HepG2 (cell line): ENCODE results near the gene MAML1. TPM values are rescaled to one million over a fixed set of nuclear protein-coding genes. Genes with fewer than 3 reads are reported as not detected.

Experiments
- CEBPG ChIP-seq: IDR thresholded peaks from 2 replicates; pipeline ENCODE4 v1.6.1; 2016
- FOXO1 ChIP-seq: sonication (generic); formaldehyde crosslinking; IDR thresholded peaks from 2 replicates; pipeline ENCODE4 v1.4.0; 2020; ENCODE audit warnings: missing genetic modification reagents
- HDAC1 ChIP-seq: sonication (generic); formaldehyde crosslinking; IDR thresholded peaks from 2 replicates; pipeline ENCODE4 v1.5.1; 2020; ENCODE audit warnings: mild to moderate bottlenecking, missing genetic modification reagents
- POLR2AphosphoS2 ChIP-seq: IDR thresholded peaks from 2 replicates; pipeline ENCODE4 v1.6.1; 2011; ENCODE audit warnings: low read depth, low read length, improper control_type of control experiment
- RAD21 ChIP-seq: fragments of 450-650 bp; formaldehyde crosslinking; IDR thresholded peaks from 2 replicates; pipeline ENCODE4 v1.5.0; 2020; ENCODE audit warnings: mild to moderate bottlenecking
- REL ChIP-seq: sonication (generic); formaldehyde crosslinking; conservative IDR thresholded peaks from 2 replicates; pipeline ENCODE4 v1.8.0; 2022; ENCODE audit warnings: mild to moderate bottlenecking, missing genetic modification reagents, moderate library complexity
- SMYD3 ChIP-seq: sonication (generic); formaldehyde crosslinking; IDR thresholded peaks from 2 replicates; pipeline ENCODE4 v1.8.1; 2023; ENCODE audit warnings: mild to moderate bottlenecking, missing genetic modification reagents
- SSRP1 ChIP-seq: IDR thresholded peaks from 2 replicates; pipeline ENCODE4 v1.6.1; 2016; ENCODE audit warnings: control low read depth
- TEAD3 ChIP-seq: optimal IDR thresholded peaks from 2 replicates; pipeline ENCODE3; 2016; ENCODE audit warnings: borderline replicate concordance
- TOE1 ChIP-seq: sonication (generic); formaldehyde crosslinking; IDR thresholded peaks from 2 replicates; pipeline ENCODE4 v1.4.0; 2020; ENCODE audit warnings: mild to moderate bottlenecking, missing genetic modification reagents
- YY1 ChIP-seq: IDR thresholded peaks from 2 replicates; pipeline ENCODE4 v1.6.1; 2011; ENCODE audit warnings: low read length, low read depth, moderate library complexity, mild to moderate bottlenecking; ENCODE audit not compliant: insufficient read depth, insufficient replicate concordance
- ZBTB7B ChIP-seq: sonication (generic); formaldehyde crosslinking; IDR thresholded peaks from 2 replicates; pipeline ENCODE4 v1.4.0; 2020; ENCODE audit warnings: missing genetic modification reagents
- ZNF350 ChIP-seq: sonication (generic); formaldehyde crosslinking; IDR thresholded peaks from 2 replicates; pipeline ENCODE4 v1.4.0; 2020; ENCODE audit warnings: mild to moderate bottlenecking, low read depth, missing genetic modification reagents, borderline replicate concordance
- ZNF563 ChIP-seq: sonication (generic); formaldehyde crosslinking; IDR thresholded peaks from 2 replicates; pipeline ENCODE4 v1.8.0; 2022; ENCODE audit warnings: mild to moderate bottlenecking, moderate library complexity, missing genetic modification reagents
- polyA plus RNA-seq, 8 experiments: library from polyadenylated mRNA; depleted of rRNA in 3 of 8; stranded (reverse) in 7 of 8; unstranded in 1 of 8; fragments of >200 nt; fragmentation: Illumina TruSeq in 4 of 8; extraction: Trizol in 4 of 8; gene quantifications; 2 replicates each; pipeline versions ENCODE4 v1.2.1 to v1.2.3, GENCODE V29; 2011 to 2016; ENCODE audit warnings: low read depth in 4 of 8, missing spikeins in 1 of 8, mixed read lengths in 1 of 8; ENCODE audit not compliant: insufficient read depth in 1 of 8
- total RNA-seq, 5 experiments: library from RNA; depleted of rRNA; stranded (reverse); fragments of >200 nt; fragmentation: Illumina TruSeq; extraction: Trizol; gene quantifications; 2 replicates each; pipeline ENCODE4 v1.2.3, GENCODE V29; 2016; ENCODE audit warnings: low read depth in 1 of 5
- TF ChIP-seq, protein P1 (sequence below): sonication (generic); formaldehyde crosslinking; IDR thresholded peaks from 2 replicates; pipeline ENCODE4 v1.9.0; 2022; ENCODE audit warnings: low read depth, missing genetic modification reagents
- TF ChIP-seq, protein P2 (sequence below): sonication (generic); formaldehyde crosslinking; IDR thresholded peaks from 2 replicates; pipeline ENCODE4 v1.4.0; 2020; ENCODE audit warnings: missing genetic modification reagents
- TF ChIP-seq, protein P3 (sequence below): sonication (generic); formaldehyde crosslinking; IDR thresholded peaks from 2 replicates; pipeline ENCODE4 v1.4.0; 2020; ENCODE audit warnings: mild to moderate bottlenecking, missing genetic modification reagents
- TF ChIP-seq, protein P4 (sequence below): sonication (generic); formaldehyde crosslinking; IDR thresholded peaks from 2 replicates; pipeline ENCODE4 v1.5.0; 2020; ENCODE audit warnings: mild to moderate bottlenecking, missing genetic modification reagents, borderline replicate concordance

The MAML1 gene
- total and polyA plus RNA-seq, 2 of the 13 experiments (the other 11 are each of a cell fraction or from before 2014, with no cell fraction given): 10.0 to 10.8 TPM

DNA sequence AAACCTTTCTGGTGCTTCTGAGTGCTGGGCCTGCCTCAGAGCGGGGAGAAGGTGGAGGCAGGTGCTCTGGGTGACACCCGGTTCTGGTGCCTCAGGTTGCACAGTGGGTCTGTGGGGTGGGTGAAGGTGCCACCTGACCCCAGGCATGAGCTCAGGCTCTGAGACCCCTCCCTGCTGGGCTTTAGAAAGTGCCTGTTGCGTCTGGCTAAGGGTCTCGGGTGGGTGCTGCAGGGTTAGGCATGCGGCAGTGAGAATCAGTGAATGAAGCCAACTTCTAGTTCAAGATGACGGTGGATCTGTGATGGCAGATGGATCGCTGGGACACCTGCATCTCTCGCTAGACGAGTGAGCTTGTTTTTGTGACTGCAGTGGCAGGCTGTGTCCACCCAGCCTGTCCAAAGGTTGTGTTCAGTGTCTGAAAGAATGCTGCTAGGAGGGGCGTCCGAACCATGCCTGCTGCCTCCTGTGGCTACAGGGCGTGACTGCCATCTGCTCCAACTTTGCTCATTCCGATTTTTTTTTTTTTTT, 93.1 kb downstream of the MAML1 start (continued):
- TF ChIP-seq, protein P1, sequence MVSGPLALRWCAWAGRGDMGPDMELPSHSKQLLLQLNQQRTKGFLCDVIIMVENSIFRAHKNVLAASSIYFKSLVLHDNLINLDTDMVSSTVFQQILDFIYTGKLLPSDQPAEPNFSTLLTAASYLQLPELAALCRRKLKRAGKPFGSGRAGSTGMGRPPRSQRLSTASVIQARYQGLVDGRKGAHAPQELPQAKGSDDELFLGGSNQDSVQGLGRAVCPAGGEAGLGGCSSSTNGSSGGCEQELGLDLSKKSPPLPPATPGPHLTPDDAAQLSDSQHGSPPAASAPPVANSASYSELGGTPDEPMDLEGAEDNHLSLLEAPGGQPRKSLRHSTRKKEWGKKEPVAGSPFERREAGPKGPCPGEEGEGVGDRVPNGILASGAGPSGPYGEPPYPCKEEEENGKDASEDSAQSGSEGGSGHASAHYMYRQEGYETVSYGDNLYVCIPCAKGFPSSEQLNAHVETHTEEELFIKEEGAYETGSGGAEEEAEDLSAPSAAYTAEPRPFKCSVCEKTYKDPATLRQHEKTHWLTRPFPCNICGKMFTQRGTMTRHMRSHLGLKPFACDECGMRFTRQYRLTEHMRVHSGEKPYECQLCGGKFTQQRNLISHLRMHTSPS (CRISPR knock-in tag): 0 out of 2 replicates have a peak, but pooled peaks have one; percentile 47
- TF ChIP-seq HDAC1 (CRISPR knock-in tag) (peak; percentile 63; the same call in 1 of the 2 replicates), ZNF563 (CRISPR knock-in tag) (peak; percentile 61; the same call in 1 of the 2 replicates), SMYD3 (0 out of 2 replicates have a peak, but pooled peaks have one; percentile 12), FOXO1 (peak; percentile 63), TEAD3 (peak; percentile 91), YY1 (peak; percentile 44), ZBTB7B (CRISPR knock-in tag) (peak; percentile 57), SSRP1 (CRISPR knock-in tag) (no peak), REL (CRISPR knock-in tag) (no peak), POLR2AphosphoS2 (peak; percentile 65; the same call in 1 of the 2 replicates), RAD21 (CRISPR knock-in tag) (peak; percentile 56; the same call in 1 of the 2 replicates), CEBPG (CRISPR knock-in tag) (peak; percentile 31), TOE1 (CRISPR knock-in tag) (no peak), ZNF350 (CRISPR knock-in tag) (peak; percentile 31; the same call in 1 of the 2 replicates)
- TF ChIP-seq, protein P2, sequence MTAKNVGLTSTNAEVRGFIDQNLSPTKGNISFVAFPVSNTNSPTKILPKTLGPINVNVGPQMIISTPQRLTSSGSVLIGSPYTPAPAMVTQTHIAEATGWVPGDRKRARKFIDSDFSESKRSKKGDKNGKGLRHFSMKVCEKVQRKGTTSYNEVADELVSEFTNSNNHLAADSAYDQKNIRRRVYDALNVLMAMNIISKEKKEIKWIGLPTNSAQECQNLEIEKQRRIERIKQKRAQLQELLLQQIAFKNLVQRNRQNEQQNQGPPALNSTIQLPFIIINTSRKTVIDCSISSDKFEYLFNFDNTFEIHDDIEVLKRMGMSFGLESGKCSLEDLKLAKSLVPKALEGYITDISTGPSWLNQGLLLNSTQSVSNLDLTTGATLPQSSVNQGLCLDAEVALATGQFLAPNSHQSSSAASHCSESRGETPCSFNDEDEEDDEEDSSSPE (CRISPR knock-in tag): 0 out of 2 replicates have a peak, but pooled peaks have one; percentile 13
- TF ChIP-seq, protein P3, sequence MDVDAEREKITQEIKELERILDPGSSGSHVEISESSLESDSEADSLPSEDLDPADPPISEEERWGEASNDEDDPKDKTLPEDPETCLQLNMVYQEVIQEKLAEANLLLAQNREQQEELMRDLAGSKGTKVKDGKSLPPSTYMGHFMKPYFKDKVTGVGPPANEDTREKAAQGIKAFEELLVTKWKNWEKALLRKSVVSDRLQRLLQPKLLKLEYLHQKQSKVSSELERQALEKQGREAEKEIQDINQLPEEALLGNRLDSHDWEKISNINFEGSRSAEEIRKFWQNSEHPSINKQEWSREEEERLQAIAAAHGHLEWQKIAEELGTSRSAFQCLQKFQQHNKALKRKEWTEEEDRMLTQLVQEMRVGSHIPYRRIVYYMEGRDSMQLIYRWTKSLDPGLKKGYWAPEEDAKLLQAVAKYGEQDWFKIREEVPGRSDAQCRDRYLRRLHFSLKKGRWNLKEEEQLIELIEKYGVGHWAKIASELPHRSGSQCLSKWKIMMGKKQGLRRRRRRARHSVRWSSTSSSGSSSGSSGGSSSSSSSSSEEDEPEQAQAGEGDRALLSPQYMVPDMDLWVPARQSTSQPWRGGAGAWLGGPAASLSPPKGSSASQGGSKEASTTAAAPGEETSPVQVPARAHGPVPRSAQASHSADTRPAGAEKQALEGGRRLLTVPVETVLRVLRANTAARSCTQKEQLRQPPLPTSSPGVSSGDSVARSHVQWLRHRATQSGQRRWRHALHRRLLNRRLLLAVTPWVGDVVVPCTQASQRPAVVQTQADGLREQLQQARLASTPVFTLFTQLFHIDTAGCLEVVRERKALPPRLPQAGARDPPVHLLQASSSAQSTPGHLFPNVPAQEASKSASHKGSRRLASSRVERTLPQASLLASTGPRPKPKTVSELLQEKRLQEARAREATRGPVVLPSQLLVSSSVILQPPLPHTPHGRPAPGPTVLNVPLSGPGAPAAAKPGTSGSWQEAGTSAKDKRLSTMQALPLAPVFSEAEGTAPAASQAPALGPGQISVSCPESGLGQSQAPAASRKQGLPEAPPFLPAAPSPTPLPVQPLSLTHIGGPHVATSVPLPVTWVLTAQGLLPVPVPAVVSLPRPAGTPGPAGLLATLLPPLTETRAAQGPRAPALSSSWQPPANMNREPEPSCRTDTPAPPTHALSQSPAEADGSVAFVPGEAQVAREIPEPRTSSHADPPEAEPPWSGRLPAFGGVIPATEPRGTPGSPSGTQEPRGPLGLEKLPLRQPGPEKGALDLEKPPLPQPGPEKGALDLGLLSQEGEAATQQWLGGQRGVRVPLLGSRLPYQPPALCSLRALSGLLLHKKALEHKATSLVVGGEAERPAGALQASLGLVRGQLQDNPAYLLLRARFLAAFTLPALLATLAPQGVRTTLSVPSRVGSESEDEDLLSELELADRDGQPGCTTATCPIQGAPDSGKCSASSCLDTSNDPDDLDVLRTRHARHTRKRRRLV (CRISPR knock-in tag): no peak
- TF ChIP-seq, protein P4, sequence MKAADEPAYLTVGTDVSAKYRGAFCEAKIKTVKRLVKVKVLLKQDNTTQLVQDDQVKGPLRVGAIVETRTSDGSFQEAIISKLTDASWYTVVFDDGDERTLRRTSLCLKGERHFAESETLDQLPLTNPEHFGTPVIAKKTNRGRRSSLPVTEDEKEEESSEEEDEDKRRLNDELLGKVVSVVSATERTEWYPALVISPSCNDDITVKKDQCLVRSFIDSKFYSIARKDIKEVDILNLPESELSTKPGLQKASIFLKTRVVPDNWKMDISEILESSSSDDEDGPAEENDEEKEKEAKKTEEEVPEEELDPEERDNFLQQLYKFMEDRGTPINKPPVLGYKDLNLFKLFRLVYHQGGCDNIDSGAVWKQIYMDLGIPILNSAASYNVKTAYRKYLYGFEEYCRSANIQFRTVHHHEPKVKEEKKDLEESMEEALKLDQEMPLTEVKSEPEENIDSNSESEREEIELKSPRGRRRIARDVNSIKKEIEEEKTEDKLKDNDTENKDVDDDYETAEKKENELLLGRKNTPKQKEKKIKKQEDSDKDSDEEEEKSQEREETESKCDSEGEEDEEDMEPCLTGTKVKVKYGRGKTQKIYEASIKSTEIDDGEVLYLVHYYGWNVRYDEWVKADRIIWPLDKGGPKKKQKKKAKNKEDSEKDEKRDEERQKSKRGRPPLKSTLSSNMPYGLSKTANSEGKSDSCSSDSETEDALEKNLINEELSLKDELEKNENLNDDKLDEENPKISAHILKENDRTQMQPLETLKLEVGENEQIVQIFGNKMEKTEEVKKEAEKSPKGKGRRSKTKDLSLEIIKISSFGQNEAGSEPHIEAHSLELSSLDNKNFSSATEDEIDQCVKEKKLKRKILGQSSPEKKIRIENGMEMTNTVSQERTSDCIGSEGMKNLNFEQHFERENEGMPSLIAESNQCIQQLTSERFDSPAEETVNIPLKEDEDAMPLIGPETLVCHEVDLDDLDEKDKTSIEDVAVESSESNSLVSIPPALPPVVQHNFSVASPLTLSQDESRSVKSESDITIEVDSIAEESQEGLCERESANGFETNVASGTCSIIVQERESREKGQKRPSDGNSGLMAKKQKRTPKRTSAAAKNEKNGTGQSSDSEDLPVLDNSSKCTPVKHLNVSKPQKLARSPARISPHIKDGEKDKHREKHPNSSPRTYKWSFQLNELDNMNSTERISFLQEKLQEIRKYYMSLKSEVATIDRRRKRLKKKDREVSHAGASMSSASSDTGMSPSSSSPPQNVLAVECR: peak; percentile 75
